Smooth muscle cell (in vitro differentiated cells): ENCODE results near the gene TAGLN2. TPM values are rescaled to one million over a fixed set of nuclear protein-coding genes. Genes with fewer than 3 reads are reported as not detected.

Source experiments
- DNase-seq: peaks from one replicate; lab custom pipeline; 2025; ENCODE audit not compliant: unreplicated experiment; lab: John Stamatoyannopoulos, UW
- H2AFZ ChIP-seq: fragments of 200-600 bp; sonication (generic); 2 replicates; pipeline ENCODE4 v1.6.0; 2016; ENCODE audit warnings: antibody characterized with exemption, low read depth, mild to moderate bottlenecking
- H3F3A ChIP-seq: fragments of 200-600 bp; sonication (generic); 2 replicates; pipeline ENCODE4 v1.6.0; 2017; ENCODE audit warnings: antibody characterized with exemption, low read depth
- H3K27ac ChIP-seq: fragments of 200-600 bp; sonication (generic); 2 replicates; pipeline ENCODE4 v1.5.1; 2016; ENCODE audit warnings: low read depth, mild to moderate bottlenecking
- H3K27me3 ChIP-seq: fragments of 200-600 bp; sonication (generic); 2 replicates; pipeline ENCODE4 v1.6.1; 2016; ENCODE audit warnings: low read depth, mild to moderate bottlenecking
- H3K36me3 ChIP-seq: fragments of 200-600 bp; sonication (generic); 2 replicates; pipeline ENCODE4 v1.5.1; 2016; ENCODE audit warnings: low read depth
- H3K4me1 ChIP-seq: fragments of 200-600 bp; sonication (generic); 2 replicates; pipeline ENCODE4 v1.5.1; 2016; ENCODE audit warnings: low read depth
- H3K4me2 ChIP-seq: fragments of 200-600 bp; sonication (generic); 2 replicates; pipeline ENCODE4 v1.6.0; 2016; ENCODE audit warnings: mild to moderate bottlenecking
- H3K4me3 ChIP-seq: fragments of 200-600 bp; sonication (generic); 2 replicates; pipeline ENCODE4 v1.5.1; 2016; ENCODE audit warnings: mild to moderate bottlenecking
- H3K79me2 ChIP-seq: fragments of 200-600 bp; sonication (generic); 2 replicates; pipeline ENCODE4 v1.6.0; 2016; ENCODE audit warnings: low read depth, mild to moderate bottlenecking
- H3K9ac ChIP-seq: fragments of 200-600 bp; sonication (generic); 2 replicates; pipeline ENCODE4 v1.6.0; 2016; ENCODE audit warnings: low read depth
- H3K9me3 ChIP-seq: fragments of 200-600 bp; sonication (generic); replicated peaks from 2 replicates; pipeline ENCODE4 v1.5.1; 2016; ENCODE audit warnings: low read depth
- H4K20me1 ChIP-seq: fragments of 200-600 bp; sonication (generic); 2 replicates; pipeline ENCODE4 v1.6.0; 2016; ENCODE audit warnings: low read depth
- WGBS: methylation state at CpG from one replicate; pipeline ENCODE4 v1.1.7; 2016; ENCODE audit warnings: low lambda C conversion rate; 5-methylcytosine and 5-hydroxymethylcytosine counted together
- polyA plus RNA-seq: library from polyadenylated mRNA; unstranded; fragments of >200 nt; fragmentation: Nextera tagmentation; extraction: Ambion mirVana; gene quantifications from 2 replicates; pipeline ENCODE4 v1.2.1, GENCODE V29; 2016
- total RNA-seq: library from RNA; depleted of rRNA; stranded (reverse); fragments of >200 nt; gene quantifications from 2 replicates; pipeline ENCODE4 v1.2.3, GENCODE V29; 2014
- TF ChIP-seq, protein P1 (sequence below): fragments of 200-600 bp; sonication (generic); IDR thresholded peaks from 2 replicates; pipeline ENCODE4 v1.5.1; 2017; ENCODE audit warnings: borderline replicate concordance, mild to moderate bottlenecking, antibody characterized with exemption; ENCODE audit not compliant: insufficient read depth, poor library complexity, severe bottlenecking

Gene TAGLN2
- total and polyA plus RNA-seq, 2 experiments from 2014 or later: 408 to 1,005 TPM

DNA sequence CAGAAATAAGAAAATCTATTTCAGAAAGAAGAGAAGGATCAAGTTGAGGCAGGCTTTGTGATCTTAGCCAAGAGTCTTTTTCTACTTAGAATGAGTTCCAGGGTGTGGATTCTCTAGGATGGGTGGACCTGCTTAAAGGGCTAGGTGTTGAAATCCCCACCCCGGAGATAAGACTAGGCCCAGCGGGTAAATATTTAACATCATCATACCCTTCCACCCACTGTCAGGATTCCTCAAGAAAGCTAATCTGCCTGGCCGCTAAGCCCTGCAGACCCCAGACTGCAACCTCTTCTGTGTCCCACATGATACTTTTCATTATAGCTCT, 14.3 kb upstream of the TAGLN2 start:
- Histone ChIP-seq H3F3A (no peaks in the 10 kb centered on the region), H4K20me1 (no peaks in the 10 kb centered on the region), H3K79me2 (no peaks in the 10 kb centered on the region), H3K9me3 (no peaks in the 10 kb centered on the region), H3K36me3 (no peaks in the 10 kb centered on the region), H3K4me3 (no peak overlapping the region), H3K27ac (no peak overlapping the region), H3K4me2 (no peak overlapping the region), H3K27me3 (peaks cover 4% of the 10 kb centered on the region), H3K9ac (no peak overlapping the region), H2AFZ (no peak overlapping the region), H3K4me1 (peaks cover 46% of the 10 kb centered on the region)
- no peak for DNase-seq
- TF ChIP-seq, protein P1, sequence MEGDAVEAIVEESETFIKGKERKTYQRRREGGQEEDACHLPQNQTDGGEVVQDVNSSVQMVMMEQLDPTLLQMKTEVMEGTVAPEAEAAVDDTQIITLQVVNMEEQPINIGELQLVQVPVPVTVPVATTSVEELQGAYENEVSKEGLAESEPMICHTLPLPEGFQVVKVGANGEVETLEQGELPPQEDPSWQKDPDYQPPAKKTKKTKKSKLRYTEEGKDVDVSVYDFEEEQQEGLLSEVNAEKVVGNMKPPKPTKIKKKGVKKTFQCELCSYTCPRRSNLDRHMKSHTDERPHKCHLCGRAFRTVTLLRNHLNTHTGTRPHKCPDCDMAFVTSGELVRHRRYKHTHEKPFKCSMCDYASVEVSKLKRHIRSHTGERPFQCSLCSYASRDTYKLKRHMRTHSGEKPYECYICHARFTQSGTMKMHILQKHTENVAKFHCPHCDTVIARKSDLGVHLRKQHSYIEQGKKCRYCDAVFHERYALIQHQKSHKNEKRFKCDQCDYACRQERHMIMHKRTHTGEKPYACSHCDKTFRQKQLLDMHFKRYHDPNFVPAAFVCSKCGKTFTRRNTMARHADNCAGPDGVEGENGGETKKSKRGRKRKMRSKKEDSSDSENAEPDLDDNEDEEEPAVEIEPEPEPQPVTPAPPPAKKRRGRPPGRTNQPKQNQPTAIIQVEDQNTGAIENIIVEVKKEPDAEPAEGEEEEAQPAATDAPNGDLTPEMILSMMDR: no peak
- 91% methylated on average over 3 of the region's 3 CpGs for WGBS

DNA sequence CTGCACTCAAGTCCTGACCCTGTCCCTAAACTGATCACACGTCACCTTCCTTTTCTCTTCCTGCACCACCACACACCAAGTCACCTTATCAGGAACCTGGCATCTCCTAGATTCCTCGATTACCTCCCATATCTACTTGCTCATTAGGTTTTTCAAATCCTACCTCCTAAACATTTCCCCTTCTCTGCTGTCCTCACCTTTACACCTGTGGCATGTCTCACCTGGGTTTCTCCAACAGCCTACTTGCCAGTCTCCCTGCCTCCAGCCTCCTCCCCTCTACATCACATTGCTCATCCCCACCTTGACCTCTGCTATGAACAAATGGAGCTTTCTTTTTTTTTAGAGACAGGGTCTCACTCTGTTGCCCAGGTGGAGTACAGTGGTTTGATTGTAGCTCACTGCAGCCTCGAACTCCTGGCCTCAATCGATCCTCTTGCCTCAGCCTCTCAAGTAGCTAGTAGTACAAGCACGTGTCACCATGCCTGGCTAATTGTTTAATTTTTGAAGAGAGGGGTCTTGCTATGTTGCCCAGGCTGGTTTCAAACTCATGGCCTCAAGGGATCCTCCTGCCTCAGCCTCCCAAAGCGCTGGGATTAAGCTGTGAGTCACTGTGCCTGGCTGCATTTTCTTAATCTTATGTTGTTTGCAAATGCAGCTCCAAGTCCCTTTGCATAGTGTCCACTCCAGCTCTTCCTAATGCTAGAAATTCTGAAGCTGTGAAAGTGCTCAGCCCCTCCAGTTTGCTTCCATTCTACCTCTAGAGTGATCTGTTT, 13.8 kb upstream of the TAGLN2 start:
- Histone ChIP-seq H3K4me2 (no peak overlapping the region), H2AFZ (no peak overlapping the region), H4K20me1 (no peaks in the 10 kb centered on the region), H3K36me3 (no peaks in the 10 kb centered on the region), H3K9me3 (no peaks in the 10 kb centered on the region), H3K9ac (no peak overlapping the region), H3K4me1 (peaks cover 41% of the 10 kb centered on the region), H3F3A (no peaks in the 10 kb centered on the region), H3K27ac (no peak overlapping the region), H3K4me3 (no peak overlapping the region), H3K27me3 (no peaks in the 10 kb centered on the region), H3K79me2 (no peaks in the 10 kb centered on the region)
- no peak for DNase-seq
- 94% methylated on average over 6 of the region's 6 CpGs for WGBS
- TF ChIP-seq, protein P1: no peak

DNA sequence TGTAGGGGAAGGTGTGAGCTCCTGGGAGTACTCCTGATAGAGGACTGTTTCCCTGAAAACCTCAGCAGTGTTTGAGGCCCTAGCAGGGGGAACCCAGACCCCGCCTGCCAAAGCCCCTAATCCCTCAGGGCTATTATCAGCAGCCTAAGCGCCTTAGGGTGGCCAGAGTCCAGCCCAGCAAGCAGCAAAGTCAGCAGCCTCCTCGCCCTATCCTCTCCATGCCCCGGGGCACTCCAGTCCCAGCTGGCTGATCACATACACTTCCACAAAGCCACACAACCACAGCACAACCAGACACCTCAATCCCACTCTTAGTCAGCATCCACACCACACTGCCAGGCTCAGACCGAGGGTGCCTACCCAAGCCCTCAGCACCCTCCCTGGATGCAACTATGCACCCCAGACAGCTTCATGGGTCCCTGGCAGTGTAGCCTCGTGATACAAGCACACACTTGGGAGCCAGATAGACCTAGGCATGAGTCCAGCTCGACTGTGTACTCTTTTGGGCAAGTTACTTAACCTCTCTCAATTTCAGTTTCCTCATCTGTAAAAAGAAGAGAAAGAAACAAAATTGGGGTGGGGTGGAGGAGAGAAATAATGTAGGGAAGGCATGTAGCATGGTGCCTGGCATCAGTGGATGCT, 13.0 kb upstream of the TAGLN2 start:
- Histone ChIP-seq H3K4me1 (peaks cover 38% of the 10 kb centered on the region), H3K36me3 (no peaks in the 10 kb centered on the region), H3K27me3 (no peaks in the 10 kb centered on the region), H3K79me2 (no peaks in the 10 kb centered on the region), H3K4me2 (no peak overlapping the region), H2AFZ (no peak overlapping the region), H3K27ac (no peak overlapping the region), H3K9ac (no peak overlapping the region), H3F3A (no peaks in the 10 kb centered on the region), H4K20me1 (no peaks in the 10 kb centered on the region), H3K9me3 (no peaks in the 10 kb centered on the region), H3K4me3 (no peak overlapping the region)
- TF ChIP-seq, protein P1: no peak
- no peak for DNase-seq
- 56% methylated on average over 7 of the region's 7 CpGs for WGBS
